Measurements from ENCODE around the gene HBE1. TPM values are rescaled to one million over a fixed set of nuclear protein-coding genes. Genes with fewer than 3 reads are reported as not detected.
"Not testable (repeated sequence)": the region's sequence is repeated elsewhere in the genome, so short reads cannot be mapped to it uniquely, and the experiment has no call there.

HBE1 gene
- total and polyA plus RNA-seq, 2 of the 8 experiments (the other 6 are each of a cell fraction or from before 2014, with no cell fraction given) = 0.39 TPM; not detected in 1

GRCh38 chr11:5254023-5254422 is 15.7 kb downstream of the HBE1 start:
- H3K36me3 ChIP-seq (ENCODE audit: control insufficient read depth in 2 of 4, insufficient read depth in 4 of 4, low read length in 3 of 4); H3K79me1 ChIP-seq (ENCODE audit: low read depth, low read length); H2BK12ac ChIP-seq (ENCODE audit: low read depth, low read length); H3K4me2 ChIP-seq (ENCODE audit: insufficient read depth in 1 of 2, low read depth in 2 of 2, low read length in 2 of 2); H3K9me3 ChIP-seq (ENCODE audit: insufficient read depth in 2 of 2, low read depth in 1 of 2, low read length in 1 of 2); H3K79me2 ChIP-seq (ENCODE audit: control insufficient read depth in 1 of 2, insufficient read depth in 2 of 2, low read length in 2 of 2); H2BK5ac ChIP-seq (ENCODE audit: low read depth, low read length); H4K8ac ChIP-seq (ENCODE audit: extremely low read depth, insufficient read depth, low read length); H3K4ac ChIP-seq (replicated peaks; ENCODE audit: insufficient read length, low read depth, low read length); H3K56ac ChIP-seq (replicated peaks; ENCODE audit: insufficient read length, low read depth, low read length); H3K23me2 ChIP-seq (ENCODE audit: low read depth, low read length); FAIRE-seq; H2AFZ ChIP-seq (ENCODE audit: low read length); POLR2A ChIA-PET (ENCODE audit: partially characterized antibody); H3K9ac ChIP-seq (replicated peaks in 1 of 4; ENCODE audit: extremely low read depth in 1 of 4, low read depth in 3 of 4, low read length in 3 of 4); H3K14ac ChIP-seq (ENCODE audit: insufficient read length); H4K5ac ChIP-seq (ENCODE audit: insufficient read length, low read depth, low read length); H3K27me3 ChIP-seq (replicated peaks in 1 of 4; ENCODE audit: control insufficient read depth in 3 of 4, extremely low read depth in 1 of 4, insufficient read depth in 3 of 4, low read length in 3 of 4); CTCF ChIA-PET (ENCODE audit: partially characterized antibody); H3K18ac ChIP-seq (ENCODE audit: extremely low read depth, low read length); H4K91ac ChIP-seq (replicated peaks; ENCODE audit: insufficient read length, low read length); H2BK120ac ChIP-seq (replicated peaks; ENCODE audit: low read depth, low read length); H4K20me1 ChIP-seq (replicated peaks in 1 of 2; ENCODE audit: control insufficient read depth in 1 of 2, insufficient read depth in 2 of 2, low read length in 2 of 2); H3K4me3 ChIP-seq (ENCODE audit: extremely low read depth in 1 of 4, insufficient read depth in 2 of 4, low read depth in 3 of 4, low read length in 4 of 4); H2BK20ac ChIP-seq (ENCODE audit: low read length); H3K27ac ChIP-seq (ENCODE audit: low read depth, low read length); DNase-seq (ENCODE audit: low read depth in 1 of 2, low spot score in 2 of 2); H2AK5ac ChIP-seq (ENCODE audit: low read depth, low read length); H3K23ac ChIP-seq (ENCODE audit: insufficient read length): not testable (repeated sequence)
- Histone ChIP-seq H3K4me1 (replicated peaks in 1 of 4; ENCODE audit: control insufficient read depth in 3 of 4, insufficient read depth in 4 of 4, low read length in 3 of 4) (peaks cover 3 to 11% (median 5%) of the 10 kb centered on the region in 4 experiments; a peak in 6 of 7 replicates), H2BK15ac (ENCODE audit: low read length) (0 out of 2 replicates have a peak overlapping the region, but pooled peaks have one; percentile 5)
- 85% methylated on average over 2 of the region's 2 CpGs; no CpG with 5 or more reads in 1 of the 2 experiments for WGBS, 2 experiments (ENCODE audit: extremely low coverage in 1 of 2, insufficient coverage in 1 of 2, insufficient read length in 1 of 2, insufficient replicate concordance in 2 of 2, low coverage in 1 of 2, low lambda C conversion rate in 2 of 2, missing lambda C conversion rate in 1 of 2)

GRCh38 chr11:5253440-5253839 is 16.3 kb downstream of the HBE1 start:
- 92% methylated on average over 5 of the region's 5 CpGs; no CpG with 5 or more reads in 1 of the 2 experiments for WGBS, 2 experiments (ENCODE audit: extremely low coverage in 1 of 2, insufficient coverage in 1 of 2, insufficient read length in 1 of 2, insufficient replicate concordance in 2 of 2, low coverage in 1 of 2, low lambda C conversion rate in 2 of 2, missing lambda C conversion rate in 1 of 2)
- H3K9ac ChIP-seq (replicated peaks in 1 of 4; ENCODE audit: extremely low read depth in 1 of 4, low read depth in 3 of 4, low read length in 3 of 4); H3K23me2 ChIP-seq (ENCODE audit: low read depth, low read length); H3K79me2 ChIP-seq (ENCODE audit: control insufficient read depth in 1 of 2, insufficient read depth in 2 of 2, low read length in 2 of 2); H3K18ac ChIP-seq (ENCODE audit: extremely low read depth, low read length); H3K23ac ChIP-seq (ENCODE audit: insufficient read length); H2AK5ac ChIP-seq (ENCODE audit: low read depth, low read length); H3K4me2 ChIP-seq (ENCODE audit: insufficient read depth in 1 of 2, low read depth in 2 of 2, low read length in 2 of 2); FAIRE-seq; H3K4ac ChIP-seq (replicated peaks; ENCODE audit: insufficient read length, low read depth, low read length); H3K79me1 ChIP-seq (ENCODE audit: low read depth, low read length); H4K20me1 ChIP-seq (replicated peaks in 1 of 2; ENCODE audit: control insufficient read depth in 1 of 2, insufficient read depth in 2 of 2, low read length in 2 of 2); H3K4me1 ChIP-seq (replicated peaks in 1 of 4; ENCODE audit: control insufficient read depth in 3 of 4, insufficient read depth in 4 of 4, low read length in 3 of 4); H2BK120ac ChIP-seq (replicated peaks; ENCODE audit: low read depth, low read length); H3K4me3 ChIP-seq (ENCODE audit: extremely low read depth in 1 of 4, insufficient read depth in 2 of 4, low read depth in 3 of 4, low read length in 4 of 4); H2BK20ac ChIP-seq (ENCODE audit: low read length); H3K27ac ChIP-seq (ENCODE audit: low read depth, low read length); H3K56ac ChIP-seq (replicated peaks; ENCODE audit: insufficient read length, low read depth, low read length); H3K14ac ChIP-seq (ENCODE audit: insufficient read length); H2BK5ac ChIP-seq (ENCODE audit: low read depth, low read length); H3K36me3 ChIP-seq (ENCODE audit: control insufficient read depth in 2 of 4, insufficient read depth in 4 of 4, low read length in 3 of 4); POLR2A ChIA-PET (ENCODE audit: partially characterized antibody); H3K9me3 ChIP-seq (ENCODE audit: insufficient read depth in 2 of 2, low read depth in 1 of 2, low read length in 1 of 2); H2BK12ac ChIP-seq (ENCODE audit: low read depth, low read length); H2BK15ac ChIP-seq (ENCODE audit: low read length); DNase-seq (ENCODE audit: low read depth in 1 of 2, low spot score in 2 of 2); CTCF ChIA-PET (ENCODE audit: partially characterized antibody); H4K91ac ChIP-seq (replicated peaks; ENCODE audit: insufficient read length, low read length); H3K27me3 ChIP-seq (replicated peaks in 1 of 4; ENCODE audit: control insufficient read depth in 3 of 4, extremely low read depth in 1 of 4, insufficient read depth in 3 of 4, low read length in 3 of 4); H4K5ac ChIP-seq (ENCODE audit: insufficient read length, low read depth, low read length); H4K8ac ChIP-seq (ENCODE audit: extremely low read depth, insufficient read depth, low read length); H2AFZ ChIP-seq (ENCODE audit: low read length): not testable (repeated sequence)

All from H1 (cell line).